Nephron progenitor cell (in vitro differentiated cells): ENCODE measurements around the gene MERTK.

Experiments used
- DNase-seq: peaks from one replicate; pipeline ENCODE4 v3.0.0; 2021
- H3K27ac Mint-ChIP-seq: 2 replicates; pipeline ENCODE4 v1.8.0; 2021; ENCODE audit warnings: mild to moderate bottlenecking, moderate library complexity, mixed read lengths
- H3K27me3 Mint-ChIP-seq: 2 replicates; pipeline ENCODE4 v1.8.0; 2021; ENCODE audit warnings: mild to moderate bottlenecking, low read depth, mixed read lengths; ENCODE audit not compliant: poor library complexity
- H3K36me3 Mint-ChIP-seq: 2 replicates; pipeline ENCODE4 v1.8.0; 2021; ENCODE audit warnings: low read depth, mixed read lengths
- H3K4me1 Mint-ChIP-seq: 2 replicates; pipeline ENCODE4 v1.8.0; 2021; ENCODE audit warnings: mixed read lengths
- H3K4me3 Mint-ChIP-seq: 2 replicates; pipeline ENCODE4 v1.8.0; 2021; ENCODE audit warnings: mild to moderate bottlenecking, moderate library complexity, mixed read lengths
- H3K9me3 Mint-ChIP-seq: 2 replicates; pipeline ENCODE4 v1.8.0; 2021; ENCODE audit warnings: mild to moderate bottlenecking, moderate library complexity, mixed read lengths
- CTCF ChIP-seq: fragments of 200-600 bp; sonication (generic); IDR thresholded peaks from 2 replicates; pipeline ENCODE4 v1.5.0; 2021; ENCODE audit warnings: antibody characterized with exemption

Gene MERTK

GRCh38 chr2:111947219-111947618 lies 48.8 kb downstream of the MERTK start:
- Mint-ChIP-seq H3K9me3 (no peaks in the 10 kb centered on the region), H3K4me3 (no peak overlapping the region), H3K36me3 (peaks cover 20% of the 10 kb centered on the region), H3K4me1 (peaks cover 29% of the 10 kb centered on the region), H3K27ac (no peak overlapping the region), H3K27me3 (peaks cover 2% of the 10 kb centered on the region)
- DNase-seq: no peak
- TF ChIP-seq CTCF: no peak

- peaks cover 25% of the 10 kb centered on the region for H3K4me1 Mint-ChIP-seq
- no peak for TF ChIP-seq CTCF
These were observed 50.4 kb downstream of the MERTK start for GRCh38 chr2:111948832-111949231.

DNA sequence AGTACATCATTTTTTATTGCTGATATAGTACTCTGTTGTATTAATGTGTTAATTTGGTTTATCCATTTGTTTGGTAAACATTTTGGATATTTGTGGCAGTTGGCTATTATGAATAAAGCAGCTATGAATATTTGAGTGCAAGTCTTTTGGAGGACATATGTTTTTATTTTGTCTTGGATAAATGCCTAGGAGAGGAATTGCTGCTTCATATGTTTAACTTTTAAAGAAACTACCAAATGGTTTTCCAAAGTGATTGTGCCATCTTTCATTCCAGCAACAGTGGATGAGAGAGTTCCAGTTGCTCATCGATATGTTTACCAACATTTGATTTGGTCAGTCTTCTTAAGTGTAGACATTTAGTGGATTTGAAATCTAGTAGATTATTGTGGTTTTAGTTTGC lies 51.8 kb downstream of the MERTK start:
- Mint-ChIP-seq H3K4me3 (no peak overlapping the region), H3K27ac (no peak overlapping the region), H3K27me3 (peaks cover 2% of the 10 kb centered on the region), H3K4me1 (peaks cover 30% of the 10 kb centered on the region), H3K9me3 (no peaks in the 10 kb centered on the region), H3K36me3 (peaks cover 20% of the 10 kb centered on the region)
- TF ChIP-seq CTCF: no peak
- no peak for DNase-seq

More at GRCh38 chr2:111948832-111949231, 50.4 kb downstream of the MERTK start:
- no peak for DNase-seq
- Mint-ChIP-seq H3K27me3 (peaks cover 2% of the 10 kb centered on the region), H3K27ac (no peak overlapping the region), H3K4me3 (no peak overlapping the region), H3K36me3 (peaks cover 20% of the 10 kb centered on the region), H3K9me3 (no peaks in the 10 kb centered on the region)

GRCh38 chr2:111951486-111951885 lies 53.1 kb downstream of the MERTK start:
- H3K27ac Mint-ChIP-seq: no peak overlapping the region
- H3K4me3 Mint-ChIP-seq: no peak overlapping the region
- no peak for TF ChIP-seq CTCF
- H3K36me3 Mint-ChIP-seq: peaks cover 20% of the 10 kb centered on the region
- no peak for DNase-seq
- no peaks in the 10 kb centered on the region for H3K9me3 Mint-ChIP-seq
- H3K4me1 Mint-ChIP-seq: peaks cover 22% of the 10 kb centered on the region
- H3K27me3 Mint-ChIP-seq: peaks cover 2% of the 10 kb centered on the region

DNA sequence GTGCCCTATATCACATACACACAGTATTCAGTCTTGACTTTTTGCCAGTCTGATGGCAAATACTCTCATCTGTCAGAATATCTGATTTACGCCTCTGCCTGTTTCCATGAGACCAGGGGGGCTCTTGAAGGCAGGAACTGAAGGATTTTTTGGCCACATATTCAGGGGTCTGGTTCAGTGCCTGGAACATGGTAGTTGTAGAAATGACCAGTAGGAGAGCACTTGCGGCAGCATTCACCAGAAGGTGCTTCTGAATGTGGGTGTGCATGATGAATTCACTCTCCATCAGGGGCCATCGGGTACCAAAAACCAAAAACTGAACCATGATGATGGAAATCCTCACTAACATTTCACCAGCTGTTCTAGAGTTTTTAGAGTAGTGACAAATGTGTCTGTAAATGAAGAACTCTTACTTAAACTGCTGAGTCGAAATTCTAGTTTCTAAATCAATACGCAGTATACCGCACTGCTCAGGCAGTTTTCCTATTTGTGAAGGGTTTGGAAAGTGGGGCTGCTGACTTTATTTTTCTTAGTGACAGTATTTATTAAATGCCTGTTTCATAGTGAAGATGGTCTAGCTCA lies 54.6 kb downstream of the MERTK start:
- Mint-ChIP-seq H3K27ac (no peak overlapping the region), H3K36me3 (peaks cover 12% of the 10 kb centered on the region), H3K27me3 (peaks cover 2% of the 10 kb centered on the region), H3K4me3 (no peak overlapping the region), H3K4me1 (peaks cover 20% of the 10 kb centered on the region), H3K9me3 (no peaks in the 10 kb centered on the region)
- no peak for DNase-seq
- no peak for TF ChIP-seq CTCF

DNA sequence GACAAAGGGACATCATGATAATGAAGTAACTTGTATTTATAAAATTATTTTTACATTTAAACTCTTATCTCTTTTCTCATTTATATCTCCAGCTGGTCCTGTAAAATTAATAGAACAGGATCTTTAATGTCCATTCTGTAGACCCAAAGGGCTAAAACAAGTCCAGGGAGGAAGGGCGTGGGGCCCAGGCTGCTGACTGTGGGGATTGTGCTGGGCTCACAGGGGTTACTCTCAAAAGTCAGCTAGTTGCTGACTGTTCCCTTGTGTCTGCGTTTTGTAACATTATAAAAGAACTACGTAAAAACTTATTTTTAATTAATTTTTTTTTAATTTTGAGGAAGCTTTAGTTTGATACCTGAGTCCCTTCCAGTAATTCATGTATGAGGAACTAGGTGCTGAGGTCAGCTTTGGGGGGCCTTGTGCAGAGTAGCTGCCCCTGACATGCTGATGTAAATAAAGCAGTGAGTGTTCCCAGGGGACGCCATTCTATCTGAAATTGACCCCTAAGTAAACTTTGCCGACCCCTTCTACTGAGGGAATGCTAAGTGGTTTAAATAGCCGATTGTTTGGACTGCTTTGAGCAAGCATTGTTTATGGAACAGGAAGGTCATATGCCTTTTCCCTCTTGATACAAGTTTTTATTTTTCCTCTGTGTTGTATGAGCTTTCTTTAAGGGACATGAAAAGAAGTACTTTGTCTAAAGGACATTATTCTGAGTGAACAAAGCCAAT lies 56.4 kb downstream of the MERTK start:
- no peak overlapping the region for H3K4me3 Mint-ChIP-seq

More for the DNA sequence above, 56.4 kb downstream of the MERTK start:
- Mint-ChIP-seq H3K27ac (no peak overlapping the region), H3K36me3 (no peaks in the 10 kb centered on the region), H3K4me1 (peaks cover 20% of the 10 kb centered on the region), H3K9me3 (no peaks in the 10 kb centered on the region), H3K27me3 (no peaks in the 10 kb centered on the region)
- TF ChIP-seq CTCF: no peak
- peak; percentile 16 for DNase-seq
